Esophagus (tissue), 2 donors: ENCODE results near the gene GCGR. TPM values are rescaled to one million over a fixed set of nuclear protein-coding genes. Genes with fewer than 3 reads are reported as not detected.

Experiments
- H3K27ac ChIP-seq, 2 donors: one replicate each; pipeline ENCODE4 v1.5.1; 2013; ENCODE audit warnings: low read depth in 2 of 2, mild to moderate bottlenecking in 2 of 2, inconsistent platforms in 1 of 2, low read length in 1 of 2, moderate library complexity in 1 of 2
- H3K27me3 ChIP-seq, 2 donors: one replicate each; pipeline ENCODE4 v1.6.1; 2013; ENCODE audit warnings: low read length in 2 of 2, control low read depth in 1 of 2, mild to moderate bottlenecking in 1 of 2; ENCODE audit not compliant: insufficient read depth in 2 of 2, control insufficient read depth in 1 of 2
- H3K36me3 ChIP-seq, 2 donors: one replicate each; pipeline ENCODE4 v1.6.1; 2013; ENCODE audit warnings: low read length in 1 of 2; ENCODE audit not compliant: control insufficient read depth in 2 of 2, insufficient read depth in 2 of 2
- H3K4me1 ChIP-seq, 2 donors: one replicate each; pipeline ENCODE4 v1.6.1; 2013; ENCODE audit warnings: low read length in 1 of 2; ENCODE audit not compliant: control insufficient read depth in 2 of 2, insufficient read depth in 2 of 2
- H3K4me3 ChIP-seq, 2 donors: one replicate each; pipeline ENCODE4 v1.5.1; 2013; ENCODE audit warnings: low read length in 2 of 2, mild to moderate bottlenecking in 2 of 2, low read depth in 1 of 2, moderate library complexity in 1 of 2
- H3K9me3 ChIP-seq, 2 donors: one replicate each; pipeline ENCODE4 v1.6.1; 2013; ENCODE audit warnings: mild to moderate bottlenecking in 2 of 2, low read depth in 1 of 2, low read length in 1 of 2, moderate library complexity in 1 of 2; ENCODE audit not compliant: control insufficient read depth in 2 of 2, insufficient read depth in 1 of 2
- WGBS, 2 donors: extraction: QIAGEN DNeasy Blood & Tissue Kit; methylation state at CpG; one replicate each; pipeline ENCODE4 v1.1.7; 2013; 5-methylcytosine and 5-hydroxymethylcytosine counted together
- polyA plus RNA-seq, 2 donors: library from polyadenylated mRNA; stranded (reverse); fragments of 200-250 nt; gene quantifications; one replicate each; pipeline ENCODE4 v1.2.3, GENCODE V29; 2013
- donor health status: healthy with polysubstance abuse.
- donor health status: Bipolar disorder and iron deficiency.

The GCGR gene
- polyA plus RNA-seq, 2 donors = 0.11 to 0.14 TPM

DNA sequence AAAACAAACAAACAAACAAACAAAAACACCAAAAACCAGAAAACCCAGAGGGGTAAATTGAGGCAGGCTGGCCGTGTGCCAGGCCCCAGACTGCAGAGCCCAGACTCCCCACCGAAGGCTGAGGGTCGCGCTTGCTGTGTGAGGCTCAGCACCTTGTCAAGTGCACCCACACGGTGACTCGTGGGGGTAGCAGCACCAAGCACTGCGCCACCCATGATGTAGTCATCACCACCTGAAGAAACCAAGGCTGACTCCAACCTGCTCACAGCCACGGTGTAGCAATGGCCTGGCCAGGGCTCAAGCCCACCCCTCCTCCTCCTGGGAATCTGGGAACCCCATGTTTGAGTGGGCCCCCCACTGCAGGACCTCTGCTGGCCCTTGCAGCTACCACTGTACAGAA is 17.2 kb downstream of the GCGR start:
- Histone ChIP-seq H3K4me3 (no peak overlapping the region), H3K9me3 (peaks cover 0 to 4% of the 10 kb centered on the region in 2 donors), H3K27ac (peak overlapping the region; percentile 37 to 94), H3K27me3 (no peaks in the 10 kb centered on the region), H3K36me3 (peaks cover 0 to 2% of the 10 kb centered on the region in 2 donors), H3K4me1 (peaks cover 12 to 13% of the 10 kb centered on the region in 2 donors)
- WGBS, 2 donors = 71 to 74% methylated on average over 8 of the region's 8 CpGs

GRCh38 chr17:81821603-81822311 is 17.8 kb downstream of the GCGR start:
- WGBS, 2 donors = 30 to 32% methylated on average over 20 of the region's 20 CpGs
- Histone ChIP-seq H3K4me3 (no peak overlapping the region), H3K27me3 (no peaks in the 10 kb centered on the region), H3K36me3 (peaks cover 0 to 2% of the 10 kb centered on the region in 2 donors), H3K9me3 (peaks cover 0 to 4% of the 10 kb centered on the region in 2 donors), H3K27ac (peak overlapping the region; percentile 89 to 94), H3K4me1 (peaks cover 12 to 14% of the 10 kb centered on the region in 2 donors)

DNA sequence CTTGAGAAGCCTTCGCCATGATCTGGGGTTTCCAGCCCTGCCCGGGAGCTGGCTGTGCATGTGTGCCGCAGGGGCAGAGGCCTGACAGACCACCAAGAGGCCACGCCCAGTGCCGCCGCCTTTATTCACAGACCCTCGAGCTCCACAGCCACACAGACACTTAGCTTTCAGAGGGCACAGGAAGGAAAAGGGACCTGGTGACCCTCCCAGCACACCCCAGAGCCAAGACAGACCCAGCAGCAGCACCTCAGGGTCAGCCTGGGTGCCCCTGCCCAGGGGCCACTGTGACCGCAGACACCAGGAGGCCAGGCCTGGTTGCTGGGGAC is 18.3 kb downstream of the GCGR start:
- Histone ChIP-seq H3K27me3 (no peaks in the 10 kb centered on the region), H3K36me3 (peaks cover 0 to 2% of the 10 kb centered on the region in 2 donors), H3K4me3 (no peak overlapping the region), H3K4me1 (peaks cover 12 to 14% of the 10 kb centered on the region in 2 donors), H3K27ac (peak overlapping the region; percentile 89 to 94), H3K9me3 (peaks cover 0 to 4% of the 10 kb centered on the region in 2 donors)
- 76 to 77% methylated on average over 8 of the region's 8 CpGs for WGBS, 2 donors

- Histone ChIP-seq H3K27ac (no peak overlapping the region), H3K9me3 (peaks cover 0 to 4% of the 10 kb centered on the region in 2 donors), H3K27me3 (no peaks in the 10 kb centered on the region), H3K4me1 (peaks cover 12 to 14% of the 10 kb centered on the region in 2 donors), H3K36me3 (peaks cover 0 to 2% of the 10 kb centered on the region in 2 donors), H3K4me3 (no peak overlapping the region)
- 87 to 88% methylated on average over 29 to 30 of the region's 30 CpGs for WGBS, 2 donors
Measured at GRCh38 chr17:81822996-81823819, 19.3 kb downstream of the GCGR start.

DNA sequence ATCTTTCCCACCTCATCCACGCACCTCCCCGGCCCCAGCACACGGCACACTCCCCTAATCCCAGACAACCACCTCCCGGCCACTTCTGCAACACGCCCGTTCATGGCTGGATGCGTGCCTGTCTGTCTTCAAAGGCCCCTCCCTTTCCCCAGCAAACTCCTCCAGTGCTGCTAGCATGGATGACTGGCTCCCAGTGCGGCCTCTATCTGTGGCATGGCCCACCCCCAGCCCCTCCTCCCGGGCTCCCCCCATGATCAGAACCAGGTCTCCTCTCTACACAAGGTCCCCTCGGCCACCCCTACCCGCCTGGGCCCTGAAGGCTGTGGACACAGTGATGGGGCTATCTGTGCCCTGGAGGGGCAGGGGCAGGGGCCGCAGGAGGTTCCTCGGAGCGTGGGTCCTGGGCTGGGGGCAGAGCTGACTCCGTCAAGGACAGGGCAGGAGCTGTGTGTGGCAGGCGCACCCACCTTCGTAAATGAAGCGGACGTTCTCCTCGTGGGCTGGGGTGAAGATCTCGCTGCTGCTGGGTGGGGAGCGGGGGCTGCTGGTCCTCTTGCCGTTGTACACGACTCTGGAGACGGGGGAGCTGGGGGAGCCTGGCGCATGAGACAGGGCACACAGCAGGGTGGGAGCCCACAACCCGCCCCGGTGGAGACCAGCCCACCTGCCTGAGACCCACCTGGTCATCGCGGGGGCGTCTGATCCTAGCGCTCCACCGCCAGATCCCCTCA is 20.0 kb downstream of the GCGR start:
- Histone ChIP-seq H3K27me3 (no peaks in the 10 kb centered on the region), H3K9me3 (no peaks in the 10 kb centered on the region), H3K4me3 (no peak overlapping the region), H3K36me3 (peaks cover 0 to 2% of the 10 kb centered on the region in 2 donors), H3K4me1 (peaks cover 12 to 19% of the 10 kb centered on the region in 2 donors), H3K27ac (no peak overlapping the region)
- 79 to 85% methylated on average over 33 of the region's 33 CpGs for WGBS, 2 donors

GRCh38 chr17:81824595-81824994 is 20.6 kb downstream of the GCGR start:
- H3K4me1 ChIP-seq = peaks cover 12 to 20% of the 10 kb centered on the region in 2 donors
- peaks cover 0 to 2% of the 10 kb centered on the region in 2 donors for H3K36me3 ChIP-seq
- WGBS, 2 donors = 82 to 89% methylated on average over 11 of the region's 11 CpGs
- H3K27ac ChIP-seq = no peak overlapping the region
- H3K9me3 ChIP-seq = no peaks in the 10 kb centered on the region
- no peaks in the 10 kb centered on the region for H3K27me3 ChIP-seq
- H3K4me3 ChIP-seq = no peak overlapping the region

DNA sequence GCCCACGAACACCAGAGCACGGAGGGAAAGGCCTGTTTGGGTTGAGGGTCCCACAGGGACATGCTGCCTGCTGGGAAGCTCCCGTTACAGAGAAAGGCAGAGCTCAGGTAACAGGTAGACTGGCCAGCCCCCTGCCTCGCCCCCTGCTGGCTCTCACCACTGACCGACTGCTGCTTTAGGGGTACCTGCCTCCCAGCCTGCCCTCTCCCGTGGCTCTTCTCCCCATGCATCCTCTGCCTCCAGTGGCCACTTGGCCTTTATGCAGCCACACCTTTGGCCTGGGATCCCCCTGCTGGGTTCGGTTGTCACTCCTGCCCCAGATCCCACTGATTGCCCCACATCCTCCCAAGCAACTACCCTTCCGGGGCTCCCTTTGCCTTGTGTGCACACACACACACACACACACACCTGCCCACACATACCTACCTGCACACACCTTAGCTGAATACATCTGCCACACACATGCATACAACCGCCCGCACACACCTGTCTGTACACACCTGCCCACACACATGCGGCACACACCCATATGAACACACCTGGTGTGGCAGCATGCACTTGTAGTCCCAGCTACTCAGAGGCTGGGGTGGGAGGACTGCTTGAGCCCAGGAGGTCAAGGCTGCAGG is 22.0 kb downstream of the GCGR start:
- Histone ChIP-seq H3K9me3 (no peaks in the 10 kb centered on the region), H3K36me3 (peaks cover 0 to 2% of the 10 kb centered on the region in 2 donors), H3K4me1 (peaks cover 12 to 25% of the 10 kb centered on the region in 2 donors), H3K4me3 (no peak overlapping the region), H3K27ac (no peak overlapping the region), H3K27me3 (no peaks in the 10 kb centered on the region)
- 74 to 75% methylated on average over 11 of the region's 11 CpGs for WGBS, 2 donors

DNA sequence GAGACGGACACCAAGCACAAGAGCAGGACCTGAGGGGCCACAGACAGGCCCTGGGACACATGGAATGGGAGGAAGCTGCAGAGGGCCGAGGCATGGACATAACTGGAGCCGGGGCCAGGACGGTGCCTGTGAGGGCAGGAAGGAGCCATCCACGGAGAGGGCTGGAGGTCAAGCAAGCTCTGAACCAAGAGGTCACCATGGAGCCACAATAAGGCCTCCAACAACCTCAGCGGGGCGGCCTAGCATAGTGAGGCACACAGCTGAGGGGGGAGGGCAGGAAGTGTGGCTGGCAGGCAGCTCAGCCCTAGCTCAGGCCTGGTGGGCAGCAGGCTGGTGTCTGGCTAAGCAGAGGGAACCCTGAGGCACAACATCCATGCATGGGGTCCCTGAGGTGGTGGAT is 24.7 kb downstream of the GCGR start:
- no peak overlapping the region for H3K4me3 ChIP-seq
- H3K4me1 ChIP-seq = peaks cover 0 to 25% of the 10 kb centered on the region in 2 donors
- 80 to 82% methylated on average over 7 of the region's 7 CpGs for WGBS, 2 donors
- H3K9me3 ChIP-seq = no peaks in the 10 kb centered on the region
- H3K36me3 ChIP-seq = no peaks in the 10 kb centered on the region
- H3K27ac ChIP-seq = no peak overlapping the region
- H3K27me3 ChIP-seq = no peaks in the 10 kb centered on the region

DNA sequence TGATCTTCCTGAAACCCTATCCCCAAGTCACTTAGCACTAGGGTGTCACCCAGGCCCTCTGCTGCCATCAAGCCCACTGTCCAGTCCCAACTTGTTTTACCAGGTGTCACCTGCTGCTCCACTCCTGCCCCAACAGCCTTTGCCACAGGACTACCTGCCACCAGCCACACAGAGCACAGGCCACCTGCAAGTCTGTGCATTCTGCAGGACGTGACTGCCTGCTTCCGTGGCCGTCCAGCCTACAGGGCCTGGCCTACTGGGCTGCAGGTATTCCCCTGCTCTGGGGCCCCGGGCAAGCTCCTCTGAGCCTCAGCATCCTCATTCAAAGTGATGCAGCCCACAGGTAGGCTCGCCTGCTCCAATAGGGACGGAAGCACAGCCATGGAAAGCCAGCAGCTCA is 25.9 kb downstream of the GCGR start:
- no peak overlapping the region for H3K27ac ChIP-seq
- H3K4me3 ChIP-seq = no peak overlapping the region
- H3K4me1 ChIP-seq = peaks cover 0 to 31% of the 10 kb centered on the region in 2 donors
- H3K36me3 ChIP-seq = no peaks in the 10 kb centered on the region
- H3K9me3 ChIP-seq = no peaks in the 10 kb centered on the region
- 83 to 86% methylated on average over 6 of the region's 6 CpGs for WGBS, 2 donors
- H3K27me3 ChIP-seq = no peaks in the 10 kb centered on the region
